Loucy (cell line): ENCODE measurements around the gene GRIN2A.

Experiments
- H2AFZ ChIP-seq: fragments of 200-600 bp; sonication (generic); 2 replicates; pipeline ENCODE4 v1.6.0; 2016; ENCODE audit warnings: antibody characterized with exemption, mild to moderate bottlenecking, low read length, moderate library complexity
- H3F3A ChIP-seq: fragments of 200-600 bp; 2 replicates; pipeline ENCODE4 v1.6.0; 2016; ENCODE audit warnings: antibody characterized with exemption, low read depth, mild to moderate bottlenecking
- H3K27me3 ChIP-seq: fragments of 200-600 bp; sonication (generic); 2 replicates; pipeline ENCODE4 v1.6.1; 2014; ENCODE audit warnings: low read length, mild to moderate bottlenecking; ENCODE audit not compliant: insufficient read depth, poor library complexity, severe bottlenecking
- H3K36me3 ChIP-seq: fragments of 200-600 bp; sonication (generic); 2 replicates; pipeline ENCODE4 v1.6.1; 2016; ENCODE audit warnings: low read length; ENCODE audit not compliant: insufficient read depth
- H3K4me1 ChIP-seq: fragments of 200-600 bp; sonication (generic); 2 replicates; pipeline ENCODE4 v1.5.1; 2014; ENCODE audit warnings: low read length, mild to moderate bottlenecking; ENCODE audit not compliant: insufficient read depth, poor library complexity, severe bottlenecking
- H3K4me2 ChIP-seq: fragments of 200-600 bp; sonication (generic); 2 replicates; pipeline ENCODE4 v1.6.0; 2014; ENCODE audit warnings: antibody characterized with exemption, low read length, low read depth, mild to moderate bottlenecking; ENCODE audit not compliant: poor library complexity, severe bottlenecking
- H3K4me3 ChIP-seq: fragments of 200-600 bp; sonication (generic); 2 replicates; pipeline ENCODE4 v1.5.1; 2014; ENCODE audit warnings: low read length, mild to moderate bottlenecking, mixed read lengths; ENCODE audit not compliant: poor library complexity, severe bottlenecking
- H3K79me2 ChIP-seq: fragments of 200-600 bp; sonication (generic); 2 replicates; pipeline ENCODE4 v1.6.1; 2014; ENCODE audit warnings: low read length; ENCODE audit not compliant: insufficient read depth
- H3K9ac ChIP-seq: fragments of 200-600 bp; sonication (generic); 2 replicates; pipeline ENCODE4 v1.6.0; 2014; ENCODE audit warnings: mild to moderate bottlenecking, low read depth, low read length, moderate library complexity; ENCODE audit not compliant: poor library complexity, severe bottlenecking
- H3K9me2 ChIP-seq: fragments of 200-600 bp; sonication (generic); replicated peaks from 2 replicates; pipeline ENCODE4 v1.6.1; 2016; ENCODE audit warnings: low read depth, low read length, mixed read lengths
- H3K9me3 ChIP-seq: fragments of 200-600 bp; sonication (generic); 2 replicates; pipeline ENCODE4 v1.6.1; 2014; ENCODE audit warnings: mild to moderate bottlenecking, antibody characterized with exemption, low read length, low read depth; ENCODE audit not compliant: insufficient read depth
- H4K20me1 ChIP-seq: fragments of 200-600 bp; sonication (generic); 2 replicates; pipeline ENCODE4 v1.6.0; 2014; ENCODE audit warnings: antibody characterized with exemption, low read length, mild to moderate bottlenecking; ENCODE audit not compliant: insufficient read depth, poor library complexity, severe bottlenecking
- CTCF ChIP-seq: fragments of 200-600 bp; sonication (generic); conservative IDR thresholded peaks from 2 replicates; pipeline ENCODE4 v1.5.1; 2014; ENCODE audit warnings: mild to moderate bottlenecking, antibody characterized with exemption, low read length
- EZH2phosphoT487 ChIP-seq: fragments of 200-600 bp; IDR thresholded peaks from 2 replicates; pipeline ENCODE4 v1.6.1; 2018; ENCODE audit warnings: antibody characterized with exemption, mild to moderate bottlenecking, moderate library complexity, borderline replicate concordance

GRIN2A gene

GRCh38 chr16:9780831-9781230 lies 401.4 kb downstream of the GRIN2A start:
- Histone ChIP-seq H3K4me1 (no peaks in the 10 kb centered on the region), H3F3A (no peaks in the 10 kb centered on the region), H3K9me3 (no peaks in the 10 kb centered on the region), H3K9ac (no peak overlapping the region), H3K79me2 (no peaks in the 10 kb centered on the region), H3K36me3 (no peaks in the 10 kb centered on the region), H3K4me2 (no peak overlapping the region), H2AFZ (no peak overlapping the region), H3K27me3 (no peaks in the 10 kb centered on the region), H4K20me1 (no peaks in the 10 kb centered on the region), H3K4me3 (no peak overlapping the region), H3K9me2 (no peaks in the 10 kb centered on the region)
- TF ChIP-seq CTCF (no peak), EZH2phosphoT487 (no peak)

GRCh38 chr16:9778849-9779248 lies 403.4 kb downstream of the GRIN2A start:
- H3K4me2 ChIP-seq = no peak overlapping the region
- H3K9ac ChIP-seq = no peak overlapping the region
- no peaks in the 10 kb centered on the region for H3K9me2 ChIP-seq
- no peak overlapping the region for H3K4me3 ChIP-seq
- H3K36me3 ChIP-seq = no peaks in the 10 kb centered on the region
- H3K4me1 ChIP-seq = no peaks in the 10 kb centered on the region
- no peaks in the 10 kb centered on the region for H3F3A ChIP-seq
- H3K27me3 ChIP-seq = no peaks in the 10 kb centered on the region
- H4K20me1 ChIP-seq = no peaks in the 10 kb centered on the region
- no peaks in the 10 kb centered on the region for H3K79me2 ChIP-seq
- TF ChIP-seq EZH2phosphoT487 (no peak), CTCF (no peak)
- H3K9me3 ChIP-seq = no peaks in the 10 kb centered on the region
- no peak overlapping the region for H2AFZ ChIP-seq

- Histone ChIP-seq H3K36me3 (no peaks in the 10 kb centered on the region), H3K4me1 (no peaks in the 10 kb centered on the region), H3K9ac (no peak overlapping the region), H3K9me2 (no peaks in the 10 kb centered on the region), H4K20me1 (no peaks in the 10 kb centered on the region), H2AFZ (no peak overlapping the region), H3K79me2 (no peaks in the 10 kb centered on the region), H3K9me3 (no peaks in the 10 kb centered on the region), H3K27me3 (no peaks in the 10 kb centered on the region), H3F3A (no peaks in the 10 kb centered on the region), H3K4me2 (no peak overlapping the region), H3K4me3 (no peak overlapping the region)
- TF ChIP-seq EZH2phosphoT487 (no peak), CTCF (no peak)
Observed at GRCh38 chr16:9775998-9776397, 406.2 kb downstream of the GRIN2A start.
